Duodenal mucosa (tissue), 2 donors: Measurements from ENCODE around the gene SULT4A1.
A peak's percentile ranks its signal among the peaks of the same experiment; 100 is the strongest.

ENCODE experiments used
- H3K27ac ChIP-seq: one replicate; pipeline ENCODE4 v1.7.0; 2013; ENCODE audit warnings: low read depth, low read length
- H3K27me3 ChIP-seq, 2 donors: one replicate each; pipeline ENCODE4 v1.7.0; 2013; ENCODE audit warnings: low read length in 2 of 2, control low read depth in 1 of 2; ENCODE audit not compliant: insufficient read depth in 2 of 2, control insufficient read depth in 1 of 2
- H3K36me3 ChIP-seq, 2 donors: one replicate each; pipeline ENCODE4 v1.7.0; 2013; ENCODE audit warnings: low read length in 2 of 2, control low read depth in 1 of 2; ENCODE audit not compliant: insufficient read depth in 2 of 2, control insufficient read depth in 1 of 2
- H3K4me1 ChIP-seq, 2 donors: one replicate each; pipeline ENCODE4 v1.7.0; 2013; ENCODE audit warnings: low read length in 2 of 2, control low read depth in 1 of 2; ENCODE audit not compliant: insufficient read depth in 2 of 2, control insufficient read depth in 1 of 2
- H3K4me3 ChIP-seq, 2 donors: one replicate each; pipeline ENCODE4 v1.7.0; 2013; ENCODE audit warnings: low read length in 2 of 2, low read depth in 1 of 2
- H3K9ac ChIP-seq, 2 donors: one replicate each; pipeline ENCODE4 v1.7.0; 2013; ENCODE audit warnings: low read length in 2 of 2, low read depth in 1 of 2
- H3K9me3 ChIP-seq, 2 donors: one replicate each; pipeline ENCODE4 v1.7.0; 2013; ENCODE audit warnings: low read length in 2 of 2, control low read depth in 1 of 2; ENCODE audit not compliant: control insufficient read depth in 1 of 2

The SULT4A1 gene

GRCh38 chr22:43823353-43823908, 38.9 kb downstream of the SULT4A1 start:
- Histone ChIP-seq H3K27ac (no peak overlapping the region), H3K9ac (no peak overlapping the region), H3K4me1 (peaks cover 3 to 10% of the 10 kb centered on the region in 2 donors), H3K4me3 (no peak overlapping the region), H3K9me3 (no peaks in the 10 kb centered on the region), H3K27me3 (peaks cover 0 to 8% of the 10 kb centered on the region in 2 donors), H3K36me3 (peaks cover 0 to 10% of the 10 kb centered on the region in 2 donors)

GRCh38 chr22:43821606-43822425, 40.5 kb downstream of the SULT4A1 start:
- no peaks in the 10 kb centered on the region for H3K9me3 ChIP-seq
- peaks cover 0 to 8% of the 10 kb centered on the region in 2 donors for H3K27me3 ChIP-seq
- no peak overlapping the region for H3K9ac ChIP-seq
- no peak overlapping the region for H3K27ac ChIP-seq
- no peak overlapping the region for H3K4me3 ChIP-seq
- H3K36me3 ChIP-seq = peaks cover 0 to 3% of the 10 kb centered on the region in 2 donors
- H3K4me1 ChIP-seq = peaks cover 3 to 10% of the 10 kb centered on the region in 2 donors

GRCh38 chr22:43820651-43821305, 41.5 kb downstream of the SULT4A1 start:
- no peak overlapping the region for H3K9ac ChIP-seq

GRCh38 chr22:43819931-43820640, 42.2 kb downstream of the SULT4A1 start:
- H3K27ac ChIP-seq = no peak overlapping the region

More at GRCh38 chr22:43820651-43821305, 41.5 kb downstream of the SULT4A1 start:
- Histone ChIP-seq H3K27ac (no peak overlapping the region), H3K4me1 (peaks cover 3 to 10% of the 10 kb centered on the region in 2 donors), H3K4me3 (no peak overlapping the region), H3K9me3 (no peaks in the 10 kb centered on the region), H3K27me3 (peaks cover 0 to 8% of the 10 kb centered on the region in 2 donors), H3K36me3 (peaks cover 0 to 2% of the 10 kb centered on the region in 2 donors)

GRCh38 chr22:43819421-43819921, 42.8 kb downstream of the SULT4A1 start:
- no peak overlapping the region for H3K4me3 ChIP-seq
- peaks cover 0 to 8% of the 10 kb centered on the region in 2 donors for H3K27me3 ChIP-seq
- no peak overlapping the region for H3K27ac ChIP-seq
- no peaks in the 10 kb centered on the region for H3K9me3 ChIP-seq
- H3K4me1 ChIP-seq = peaks cover 3 to 10% of the 10 kb centered on the region in 2 donors
- no peaks in the 10 kb centered on the region for H3K36me3 ChIP-seq
- no peak overlapping the region for H3K9ac ChIP-seq

More at GRCh38 chr22:43819931-43820640, 42.2 kb downstream of the SULT4A1 start:
- Histone ChIP-seq H3K4me3 (no peak overlapping the region), H3K9me3 (no peaks in the 10 kb centered on the region), H3K9ac (no peak overlapping the region), H3K36me3 (no peaks in the 10 kb centered on the region), H3K27me3 (peaks cover 0 to 8% of the 10 kb centered on the region in 2 donors), H3K4me1 (peaks cover 3 to 10% of the 10 kb centered on the region in 2 donors)

- no peak overlapping the region for H3K27ac ChIP-seq
- peaks cover 0 to 8% of the 10 kb centered on the region in 2 donors for H3K27me3 ChIP-seq
- no peak overlapping the region for H3K9ac ChIP-seq
- H3K4me1 ChIP-seq = peaks cover 3 to 7% of the 10 kb centered on the region in 2 donors
- H3K4me3 ChIP-seq = no peak overlapping the region
- no peaks in the 10 kb centered on the region for H3K36me3 ChIP-seq
- H3K9me3 ChIP-seq = no peaks in the 10 kb centered on the region
Observed at GRCh38 chr22:43818981-43819380, 43.3 kb downstream of the SULT4A1 start.

GRCh38 chr22:43817402-43817801, 44.9 kb downstream of the SULT4A1 start:
- Histone ChIP-seq H3K9me3 (no peaks in the 10 kb centered on the region), H3K4me3 (no peak overlapping the region), H3K4me1 (peaks cover 9 to 12% of the 10 kb centered on the region in 2 donors), H3K36me3 (no peaks in the 10 kb centered on the region), H3K9ac (no peak overlapping the region), H3K27me3 (peaks cover 0 to 5% of the 10 kb centered on the region in 2 donors), H3K27ac (no peak overlapping the region)

GRCh38 chr22:43814264-43814663, 48.0 kb downstream of the SULT4A1 start:
- Histone ChIP-seq H3K9ac (no peak overlapping the region), H3K27me3 (no peaks in the 10 kb centered on the region), H3K36me3 (no peaks in the 10 kb centered on the region), H3K4me1 (peaks cover 14 to 15% of the 10 kb centered on the region in 2 donors), H3K4me3 (no peak overlapping the region), H3K9me3 (no peaks in the 10 kb centered on the region), H3K27ac (no peak overlapping the region)

GRCh38 chr22:43812890-43813289, 49.4 kb downstream of the SULT4A1 start:
- Histone ChIP-seq H3K9ac (peak overlapping the region; percentile 96), H3K27me3 (no peaks in the 10 kb centered on the region), H3K4me3 (peak overlapping the region; percentile 88 to 95), H3K9me3 (no peaks in the 10 kb centered on the region), H3K4me1 (peaks cover 14 to 15% of the 10 kb centered on the region in 2 donors), H3K36me3 (no peaks in the 10 kb centered on the region), H3K27ac (no peak overlapping the region)
